Activated T-cell treated with anti-CD3 and anti-CD28 coated beads, Interleukin-2, amount 50 U/mL, for 24 hours (primary cell): ENCODE results near the gene FILIP1.

ENCODE experiments used
- DNase-seq: peaks from one replicate; pipeline ENCODE4 v3.0.0-alpha.2; 2020
- H3K27ac Mint-ChIP-seq: 2 replicates; pipeline ENCODE4 v1.8.0; 2020; ENCODE audit warnings: mild to moderate bottlenecking, mixed read lengths
- H3K27me3 Mint-ChIP-seq: 2 replicates; pipeline ENCODE4 v1.8.0; 2020; ENCODE audit warnings: mixed read lengths
- H3K36me3 Mint-ChIP-seq: 2 replicates; pipeline ENCODE4 v1.8.0; 2020; ENCODE audit warnings: low read depth, mixed read lengths
- H3K4me1 Mint-ChIP-seq: 2 replicates; pipeline ENCODE4 v1.8.0; 2020; ENCODE audit warnings: low read depth, mixed read lengths
- H3K4me3 Mint-ChIP-seq: 2 replicates; pipeline ENCODE4 v1.8.0; 2020; ENCODE audit warnings: mild to moderate bottlenecking, moderate library complexity, mixed read lengths
- H3K9me3 Mint-ChIP-seq: 2 replicates; pipeline ENCODE4 v1.8.0; 2020; ENCODE audit warnings: mixed read lengths

Gene FILIP1

GRCh38 chr6:75348882-75349261, 144.7 kb downstream of the FILIP1 start:
- H3K4me1 Mint-ChIP-seq = peaks cover 6% of the 10 kb centered on the region
- H3K36me3 Mint-ChIP-seq = no peaks in the 10 kb centered on the region
- H3K27ac Mint-ChIP-seq = no peak overlapping the region
- no peak for DNase-seq
- peaks cover 53% of the 10 kb centered on the region for H3K27me3 Mint-ChIP-seq
- no peaks in the 10 kb centered on the region for H3K9me3 Mint-ChIP-seq
- H3K4me3 Mint-ChIP-seq = no peak overlapping the region

- H3K27ac Mint-ChIP-seq = no peak overlapping the region
- H3K4me1 Mint-ChIP-seq = peaks cover 6% of the 10 kb centered on the region
- no peaks in the 10 kb centered on the region for H3K9me3 Mint-ChIP-seq
- peaks cover 45% of the 10 kb centered on the region for H3K27me3 Mint-ChIP-seq
- H3K36me3 Mint-ChIP-seq = no peaks in the 10 kb centered on the region
- no peak overlapping the region for H3K4me3 Mint-ChIP-seq
- DNase-seq = no peak
These were observed 145.5 kb downstream of the FILIP1 start for GRCh38 chr6:75347898-75348610.

- Mint-ChIP-seq H3K4me3 (no peak overlapping the region), H3K27ac (no peak overlapping the region), H3K36me3 (no peaks in the 10 kb centered on the region), H3K4me1 (peaks cover 6% of the 10 kb centered on the region), H3K27me3 (peaks cover 40% of the 10 kb centered on the region), H3K9me3 (no peaks in the 10 kb centered on the region)
- DNase-seq = no peak
These were observed 148.2 kb downstream of the FILIP1 start for GRCh38 chr6:75345413-75345812.

GRCh38 chr6:75344455-75344854, 149.1 kb downstream of the FILIP1 start:
- no peak overlapping the region for H3K4me3 Mint-ChIP-seq
- H3K9me3 Mint-ChIP-seq = no peaks in the 10 kb centered on the region
- DNase-seq = no peak
- H3K27me3 Mint-ChIP-seq = peaks cover 34% of the 10 kb centered on the region
- no peaks in the 10 kb centered on the region for H3K36me3 Mint-ChIP-seq
- no peak overlapping the region for H3K27ac Mint-ChIP-seq
- peaks cover 3% of the 10 kb centered on the region for H3K4me1 Mint-ChIP-seq

GRCh38 chr6:75344021-75344420, 149.6 kb downstream of the FILIP1 start:
- Mint-ChIP-seq H3K4me3 (no peak overlapping the region), H3K27ac (no peak overlapping the region), H3K36me3 (no peaks in the 10 kb centered on the region), H3K27me3 (peaks cover 32% of the 10 kb centered on the region), H3K4me1 (peaks cover under 1% of the 10 kb centered on the region), H3K9me3 (no peaks in the 10 kb centered on the region)
- DNase-seq = no peak

GRCh38 chr6:75337835-75338580, 155.6 kb downstream of the FILIP1 start:
- no peak overlapping the region for H3K4me3 Mint-ChIP-seq

GRCh38 chr6:75334266-75335040, 159.1 kb downstream of the FILIP1 start:
- Mint-ChIP-seq H3K9me3 (no peaks in the 10 kb centered on the region), H3K4me1 (peaks cover 2% of the 10 kb centered on the region), H3K4me3 (no peak overlapping the region), H3K27me3 (peaks cover 25% of the 10 kb centered on the region), H3K27ac (no peak overlapping the region), H3K36me3 (no peaks in the 10 kb centered on the region)
- no peak for DNase-seq

More at GRCh38 chr6:75337835-75338580, 155.6 kb downstream of the FILIP1 start:
- DNase-seq = no peak
- no peaks in the 10 kb centered on the region for H3K36me3 Mint-ChIP-seq
- H3K27me3 Mint-ChIP-seq = peaks cover 28% of the 10 kb centered on the region
- H3K9me3 Mint-ChIP-seq = no peaks in the 10 kb centered on the region
- H3K27ac Mint-ChIP-seq = no peak overlapping the region
- H3K4me1 Mint-ChIP-seq = peaks cover 2% of the 10 kb centered on the region

- Mint-ChIP-seq H3K36me3 (no peaks in the 10 kb centered on the region), H3K9me3 (no peaks in the 10 kb centered on the region)
- no peak for DNase-seq
These were observed 159.9 kb downstream of the FILIP1 start for GRCh38 chr6:75333676-75334200.

GRCh38 chr6:75331151-75331550, 162.4 kb downstream of the FILIP1 start:
- Mint-ChIP-seq H3K9me3 (no peaks in the 10 kb centered on the region), H3K4me1 (no peaks in the 10 kb centered on the region), H3K27ac (no peak overlapping the region), H3K36me3 (no peaks in the 10 kb centered on the region), H3K27me3 (peaks cover 14% of the 10 kb centered on the region), H3K4me3 (no peak overlapping the region)
- DNase-seq = no peak

More at GRCh38 chr6:75333676-75334200, 159.9 kb downstream of the FILIP1 start:
- Mint-ChIP-seq H3K4me1 (peaks cover 2% of the 10 kb centered on the region), H3K4me3 (no peak overlapping the region), H3K27ac (no peak overlapping the region), H3K27me3 (peaks cover 22% of the 10 kb centered on the region)

GRCh38 chr6:75329703-75330102, 163.9 kb downstream of the FILIP1 start:
- Mint-ChIP-seq H3K27ac (no peak overlapping the region), H3K9me3 (no peaks in the 10 kb centered on the region), H3K36me3 (no peaks in the 10 kb centered on the region), H3K4me1 (no peaks in the 10 kb centered on the region), H3K27me3 (peaks cover 11% of the 10 kb centered on the region), H3K4me3 (no peak overlapping the region)
- DNase-seq = no peak

- Mint-ChIP-seq H3K27me3 (peaks cover 13% of the 10 kb centered on the region), H3K36me3 (no peaks in the 10 kb centered on the region), H3K4me3 (no peak overlapping the region), H3K27ac (no peak overlapping the region), H3K9me3 (no peaks in the 10 kb centered on the region), H3K4me1 (no peaks in the 10 kb centered on the region)
- DNase-seq = no peak
These were observed 165.8 kb downstream of the FILIP1 start for GRCh38 chr6:75327807-75328206.

- no peak overlapping the region for H3K27ac Mint-ChIP-seq
- H3K4me3 Mint-ChIP-seq = no peak overlapping the region
- no peak for DNase-seq
- no peaks in the 10 kb centered on the region for H3K36me3 Mint-ChIP-seq
- H3K27me3 Mint-ChIP-seq = peaks cover 12% of the 10 kb centered on the region
- H3K4me1 Mint-ChIP-seq = no peaks in the 10 kb centered on the region
- no peaks in the 10 kb centered on the region for H3K9me3 Mint-ChIP-seq
These were observed 166.9 kb downstream of the FILIP1 start for GRCh38 chr6:75326557-75327258.

- Mint-ChIP-seq H3K27me3 (peaks cover 38% of the 10 kb centered on the region), H3K4me1 (no peaks in the 10 kb centered on the region), H3K4me3 (no peak overlapping the region), H3K9me3 (no peaks in the 10 kb centered on the region), H3K27ac (no peak overlapping the region), H3K36me3 (no peaks in the 10 kb centered on the region)
- DNase-seq = no peak
These were observed 174.7 kb downstream of the FILIP1 start for GRCh38 chr6:75318900-75319299.
